GM10266 (cell line): ENCODE data around the gene KANK4.

Experiments used
- DNase-seq: peaks from one replicate; pipeline ENCODE4 v3.0.0; 2012; ENCODE audit errors: extremely low spot score
- CTCF ChIP-seq: IDR thresholded peaks from 2 replicates; pipeline ENCODE4 v1.5.1; 2012; ENCODE audit warnings: mild to moderate bottlenecking, low read depth; ENCODE audit not compliant: control insufficient read depth, insufficient read depth; ENCODE audit errors: missing control alignments

Gene KANK4

GRCh38 chr1:62327360-62328055 lies 8.3 kb upstream of the KANK4 start:
- no peak for DNase-seq
- TF ChIP-seq CTCF, result no peak

GRCh38 chr1:62325681-62326080 lies 6.4 kb upstream of the KANK4 start:
- TF ChIP-seq CTCF, result no peak
- no peak for DNase-seq

GRCh38 chr1:62325081-62325480 lies 5.8 kb upstream of the KANK4 start:
- TF ChIP-seq CTCF, result no peak
- no peak for DNase-seq

GRCh38 chr1:62321446-62321845 lies 2.2 kb upstream of the KANK4 start:
- DNase-seq, result no peak
- no peak for TF ChIP-seq CTCF

- no peak for TF ChIP-seq CTCF
- DNase-seq, result no peak
These were observed 896 bp downstream of the KANK4 start for GRCh38 chr1:62318320-62318755.

- no peak for DNase-seq
- no peak for TF ChIP-seq CTCF
These were observed 2.0 kb downstream of the KANK4 start for GRCh38 chr1:62317021-62317768.

GRCh38 chr1:62316135-62316534 lies 3.1 kb downstream of the KANK4 start:
- DNase-seq, result no peak
- no peak for TF ChIP-seq CTCF
